Aorta (tissue), 5 donors: ENCODE data around the gene CAMSAP2. TPM values are rescaled to one million over a fixed set of nuclear protein-coding genes. Genes with fewer than 3 reads are reported as not detected.
"Not testable (repeated sequence)": the region's sequence is repeated elsewhere in the genome, so short reads cannot be mapped to it uniquely, and the experiment has no call there.

Experiments used
- ATAC-seq: fragments of 200-7000 bp; cut with Tn5 transposase; one replicate; pipeline ENCODE4 v1.9.1; 2022; ENCODE audit warnings: moderate library complexity; ENCODE audit not compliant: low FRiP score
- DNase-seq, 2 donors: peaks; one replicate each; pipeline ENCODE4 v3.0.0-alpha.2; 2020
- H3K27ac ChIP-seq, 2 donors: one replicate each; pipeline ENCODE4 v1.5.1; 2013; ENCODE audit warnings: low read length in 2 of 2, mild to moderate bottlenecking in 2 of 2, moderate library complexity in 2 of 2, control low read depth in 1 of 2, inconsistent platforms in 1 of 2, low read depth in 1 of 2
- H3K27me3 ChIP-seq, 2 donors: one replicate each; pipeline ENCODE4 v1.6.1; 2013; ENCODE audit warnings: control low read depth in 1 of 2, low read length in 1 of 2, mild to moderate bottlenecking in 1 of 2, moderate library complexity in 1 of 2; ENCODE audit not compliant: insufficient read depth in 2 of 2, control insufficient read depth in 1 of 2
- H3K36me3 ChIP-seq, 2 donors: one replicate each; pipeline ENCODE4 v1.6.1; 2013; ENCODE audit warnings: control low read depth in 1 of 2, low read length in 1 of 2, mild to moderate bottlenecking in 1 of 2; ENCODE audit not compliant: insufficient read depth in 2 of 2, control insufficient read depth in 1 of 2
- H3K4me1 ChIP-seq, 2 donors: one replicate each; pipeline ENCODE4 v1.6.1; 2013; ENCODE audit warnings: low read length in 2 of 2, control low read depth in 1 of 2, mild to moderate bottlenecking in 1 of 2, moderate library complexity in 1 of 2; ENCODE audit not compliant: insufficient read depth in 2 of 2, control insufficient read depth in 1 of 2
- H3K4me3 ChIP-seq, 2 donors: one replicate each; pipeline ENCODE4 v1.5.1; 2013; ENCODE audit warnings: low read length in 2 of 2, control low read depth in 1 of 2, mild to moderate bottlenecking in 1 of 2
- H3K9me3 ChIP-seq: one replicate; pipeline ENCODE4 v1.6.1; 2013; ENCODE audit warnings: mild to moderate bottlenecking, low read length; ENCODE audit not compliant: control insufficient read depth
- WGBS, 2 donors: extraction: QIAGEN DNeasy Blood & Tissue Kit; methylation state at CpG; one replicate each; pipeline ENCODE4 v1.1.7; 2013; 5-methylcytosine and 5-hydroxymethylcytosine counted together
- intact Hi-C, 2 donors: fragments of 100-400 bp; cut with DNase I; formaldehyde crosslinking; loops; one replicate each; pipeline versions ENCODE4 v1.14.2 to v1.15.0; 2022
- polyA plus RNA-seq, 2 donors: library from polyadenylated mRNA; stranded (reverse); fragments of 200-250 nt; gene quantifications; one replicate each; pipeline ENCODE4 v1.2.3, GENCODE V29; 2013
- total RNA-seq, 2 donors: library from RNA; stranded (reverse); fragmentation: NEBNext Ultra II Directional; extraction: Animal tissue kit (Norgen Biotek cat#: 25700); gene quantifications; one replicate each; pipeline ENCODE4 v1.2.1, GENCODE V29; 2021
- donor health status: healthy with polysubstance abuse.
- donor health status: Bipolar disorder and iron deficiency.
- donor health status: DM: no; HTN: no; CAD: no.
- donor health status: DM: no; HTN: no; CAD: no.
- donor health status: DM: yes; HTN: yes; CAD: no.

The CAMSAP2 gene
- total and polyA plus RNA-seq, 4 donors: 10.1 to 51.9 (median 31.9) TPM

DNA sequence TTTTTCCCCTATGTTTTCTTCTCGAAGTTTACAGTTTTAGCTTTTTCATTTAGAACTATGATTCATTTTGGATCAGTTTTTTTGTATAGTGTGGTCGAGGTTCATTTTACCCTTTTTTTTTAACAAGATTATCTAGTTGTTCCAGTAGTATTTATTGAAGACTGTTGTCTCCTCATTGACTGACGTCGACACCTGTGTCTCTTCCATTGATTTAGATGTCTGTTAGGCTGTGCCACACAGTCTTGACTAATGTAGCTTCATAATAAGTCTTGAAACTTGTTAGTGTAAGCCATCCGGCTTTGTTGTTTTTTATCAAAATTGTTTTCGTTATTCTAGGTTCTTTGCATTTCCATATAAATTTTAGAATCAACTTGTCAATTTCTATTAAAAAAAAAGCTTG lies 45.2 kb downstream of the CAMSAP2 start:
- no peaks in the 10 kb centered on the region for H3K9me3 ChIP-seq
- peaks cover 0 to 5% of the 10 kb centered on the region in 2 donors for H3K4me1 ChIP-seq
- WGBS, 2 donors: 92% methylated on average over 6 of the region's 6 CpGs
- intact Hi-C loops: loop anchor here in 1 of 2 donors (5.0 kb wide), 1 partner anchor 42 kb away; no protein-coding TSS in a partner anchor
- ATAC-seq: no peak
- DNase-seq: no peak
- no peak overlapping the region for H3K27ac ChIP-seq
- H3K36me3 ChIP-seq: no peaks in the 10 kb centered on the region
- no peak overlapping the region for H3K4me3 ChIP-seq
- no peaks in the 10 kb centered on the region for H3K27me3 ChIP-seq

DNA sequence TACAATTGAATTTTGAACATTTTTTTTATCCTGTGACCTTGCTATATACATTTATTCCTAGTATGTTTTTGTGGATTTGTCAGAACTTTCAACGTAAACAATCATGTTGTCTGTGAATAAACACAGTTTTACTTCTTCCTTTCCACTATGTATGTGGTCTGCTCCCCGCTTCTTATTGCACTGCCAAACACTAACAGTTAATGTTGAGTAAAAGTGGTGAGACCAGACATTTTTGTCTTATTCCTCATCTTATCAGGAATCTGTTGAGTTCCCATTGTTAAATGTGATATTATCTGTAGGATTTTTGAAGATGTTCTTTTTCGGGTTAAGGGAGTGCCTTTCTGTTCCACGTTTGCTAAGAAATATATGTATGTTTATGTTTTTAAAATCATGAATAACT lies 45.9 kb downstream of the CAMSAP2 start:
- intact Hi-C loops: loop anchor here in 1 of 2 donors (5.0 kb wide), 1 partner anchor 42 kb away; no protein-coding TSS in a partner anchor

DNA sequence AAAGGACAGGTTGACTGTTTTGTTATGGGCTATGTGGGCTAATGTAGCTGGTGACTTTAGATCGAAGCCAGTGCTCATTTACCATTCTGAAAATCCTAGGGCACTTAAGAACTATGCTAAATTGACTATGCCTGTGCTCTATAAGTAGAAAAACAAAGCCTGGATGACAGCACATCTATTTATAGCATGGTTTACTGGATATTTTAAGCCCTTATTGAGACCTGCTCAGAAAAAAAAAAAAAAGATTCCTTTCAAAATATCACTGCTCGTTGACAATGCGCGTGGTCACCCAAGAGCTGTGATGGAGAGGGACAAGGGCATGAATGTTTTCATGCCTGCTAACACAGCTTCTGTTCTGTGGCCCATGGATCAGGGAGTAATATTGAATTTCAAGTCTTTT lies 48.1 kb downstream of the CAMSAP2 start:
- 91 to 93% methylated on average over 4 of the region's 4 CpGs for WGBS, 2 donors
- Histone ChIP-seq H3K4me1 (no peaks in the 10 kb centered on the region), H3K27me3 (no peaks in the 10 kb centered on the region), H3K4me3 (no peak overlapping the region), H3K36me3 (no peaks in the 10 kb centered on the region), H3K27ac (no peak overlapping the region), H3K9me3 (no peaks in the 10 kb centered on the region)
- DNase-seq (no peak), ATAC-seq (no peak)
- intact Hi-C loops: no loop called here

More for the DNA sequence above, 45.9 kb downstream of the CAMSAP2 start:
- ATAC-seq (no peak), DNase-seq (no peak)
- no peaks in the 10 kb centered on the region for H3K36me3 ChIP-seq
- H3K27ac ChIP-seq: no peak overlapping the region
- H3K4me3 ChIP-seq: no peak overlapping the region
- no peaks in the 10 kb centered on the region for H3K27me3 ChIP-seq
- H3K4me1 ChIP-seq: no peaks in the 10 kb centered on the region
- no peaks in the 10 kb centered on the region for H3K9me3 ChIP-seq
- 93 to 94% methylated on average over 4 of the region's 4 CpGs for WGBS, 2 donors

DNA sequence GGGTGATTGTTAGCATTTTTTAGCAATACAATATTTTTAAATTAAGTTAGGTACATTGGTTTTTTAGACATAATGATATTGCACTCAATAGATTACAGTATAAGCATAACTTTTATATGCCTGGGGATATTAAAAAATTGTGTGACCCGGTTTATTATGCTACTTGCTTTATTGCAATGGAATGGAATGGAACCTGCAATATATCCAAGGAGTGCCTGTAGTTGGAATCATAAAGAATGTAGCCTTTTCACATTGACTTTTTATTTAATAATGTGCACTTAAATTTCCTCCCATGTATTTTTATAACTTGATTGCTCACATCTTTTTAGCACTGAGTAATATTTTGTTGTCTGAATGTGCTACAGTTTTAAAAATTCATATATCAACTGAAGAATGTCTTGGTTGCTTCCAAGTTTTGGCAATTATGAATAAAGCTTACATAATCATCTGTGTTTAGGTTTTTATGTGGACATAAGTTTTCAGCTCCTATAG lies 49.2 kb downstream of the CAMSAP2 start:
- ATAC-seq: no peak
- whole genome bisulfite sequencing, 2 donors: 76 to 87% methylated on average over 1 of the region's 1 CpG
- no peaks in the 10 kb centered on the region for H3K4me1 ChIP-seq
- DNase-seq: no peak
- intact Hi-C loops: no loop called here
- no peak overlapping the region for H3K4me3 ChIP-seq
- no peaks in the 10 kb centered on the region for H3K27me3 ChIP-seq
- no peak overlapping the region for H3K27ac ChIP-seq
- H3K36me3 ChIP-seq: no peaks in the 10 kb centered on the region
- H3K9me3 ChIP-seq: no peaks in the 10 kb centered on the region

DNA sequence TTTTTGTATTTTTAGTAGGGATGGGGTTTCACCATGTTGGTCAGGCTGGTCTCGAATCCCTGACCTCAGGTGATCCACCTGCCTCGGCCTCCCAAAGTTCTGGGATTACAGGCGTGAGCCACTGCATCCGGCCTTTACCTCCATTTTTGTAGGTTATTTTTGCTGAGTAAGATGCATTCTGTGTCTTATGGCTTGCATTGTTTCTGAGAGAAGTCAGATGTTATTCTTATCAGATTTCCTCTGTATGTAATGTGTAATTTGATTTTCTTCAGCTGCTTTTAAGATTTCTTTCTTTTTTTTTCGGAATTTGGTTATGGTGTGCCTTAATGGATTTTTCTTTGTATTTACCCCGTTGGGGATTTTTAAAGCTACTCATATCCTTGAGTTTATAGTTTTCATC lies 52.3 kb downstream of the CAMSAP2 start:
- DNase-seq, H3K4me3 ChIP-seq, H3K36me3 ChIP-seq, H3K27me3 ChIP-seq, ATAC-seq, H3K4me1 ChIP-seq, intact Hi-C loops, H3K9me3 ChIP-seq, H3K27ac ChIP-seq: not testable (repeated sequence)
- 93 to 95% methylated on average over 6 of the region's 6 CpGs for WGBS, 2 donors

DNA sequence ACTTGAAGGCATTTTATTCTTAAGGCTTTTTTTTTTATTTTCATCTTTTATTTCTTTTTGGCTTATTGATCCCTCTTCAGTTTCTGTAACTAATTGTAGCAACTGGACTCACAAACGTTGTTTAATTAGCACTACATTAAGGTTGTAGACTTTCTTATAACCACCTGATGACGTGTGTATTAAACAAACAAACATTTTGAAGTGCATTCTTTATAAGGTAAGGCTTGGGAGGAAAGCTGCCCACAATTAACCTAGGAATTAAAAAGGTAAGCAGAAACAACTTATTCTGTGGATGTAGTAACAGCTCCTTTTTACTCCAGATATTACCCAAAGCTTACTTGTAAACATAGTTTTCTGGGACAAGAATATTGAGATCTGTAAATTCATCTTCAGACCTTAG lies 55.0 kb downstream of the CAMSAP2 start:
- ATAC-seq: no peak
- DNase-seq: no peak
- H3K4me1 ChIP-seq: peaks cover 4% of the 10 kb centered on the region in 2 donors
- H3K36me3 ChIP-seq: no peaks in the 10 kb centered on the region
- 81 to 82% methylated on average over 2 of the region's 2 CpGs for whole genome bisulfite sequencing, 2 donors
- no peak overlapping the region for H3K4me3 ChIP-seq
- intact Hi-C loops: no loop called here
- H3K27ac ChIP-seq: no peak overlapping the region
- H3K27me3 ChIP-seq: no peaks in the 10 kb centered on the region
- H3K9me3 ChIP-seq: no peaks in the 10 kb centered on the region

DNA sequence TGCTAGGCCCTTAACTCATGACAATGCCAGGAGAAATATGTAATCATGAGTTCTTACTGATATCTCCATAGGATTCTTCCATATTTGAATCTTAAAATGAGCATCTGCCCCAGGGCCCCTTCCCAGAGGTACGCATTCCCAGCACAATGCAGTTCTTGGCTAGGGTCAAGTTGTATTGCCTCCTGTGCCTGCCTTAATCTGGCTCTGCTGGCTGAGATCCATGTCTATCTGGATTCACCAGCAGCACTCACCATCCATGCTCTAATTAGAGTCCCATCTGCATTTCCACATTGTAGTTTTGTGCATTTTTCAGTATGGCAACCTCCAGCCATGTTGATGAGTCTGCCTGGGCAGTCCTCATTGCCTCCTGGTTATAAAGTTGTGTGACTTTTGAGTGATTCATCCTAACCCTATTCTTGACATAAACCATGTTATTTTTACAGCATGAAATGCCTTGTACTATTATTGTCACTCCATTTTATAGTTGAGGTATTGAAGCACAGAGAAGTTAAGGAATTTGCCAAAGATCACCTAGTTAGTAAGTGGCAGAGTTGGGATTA lies 55.9 kb downstream of the CAMSAP2 start:
- Histone ChIP-seq H3K4me3 (no peak overlapping the region), H3K9me3 (no peaks in the 10 kb centered on the region), H3K27ac (no peak overlapping the region), H3K27me3 (no peaks in the 10 kb centered on the region), H3K36me3 (no peaks in the 10 kb centered on the region), H3K4me1 (peaks cover 4% of the 10 kb centered on the region in 2 donors)
- intact Hi-C loops: no loop called here
- WGBS, 2 donors: 89 to 95% methylated on average over 1 of the region's 1 CpG
- no peak for ATAC-seq
- no peak for DNase-seq

DNA sequence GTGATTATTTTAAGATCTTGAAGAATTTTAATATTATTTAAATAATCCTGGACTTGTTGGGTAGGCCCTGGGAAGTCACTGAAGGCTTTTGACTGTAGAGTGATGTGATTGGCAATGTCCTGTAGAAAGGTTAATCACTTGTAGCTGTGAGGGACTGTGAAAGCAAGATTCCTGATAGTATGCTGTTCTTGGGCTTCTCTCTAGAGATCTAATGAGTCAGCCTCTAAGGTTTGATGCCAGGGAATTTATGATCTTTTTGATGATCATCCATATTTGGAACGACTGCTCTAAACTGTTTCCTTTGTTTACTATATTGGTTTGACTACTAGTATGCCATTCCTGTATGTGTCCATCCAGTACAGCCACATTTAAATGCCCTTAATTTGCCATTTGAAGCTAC lies 56.5 kb downstream of the CAMSAP2 start:
- Histone ChIP-seq H3K36me3 (no peaks in the 10 kb centered on the region), H3K27me3 (no peaks in the 10 kb centered on the region), H3K9me3 (no peaks in the 10 kb centered on the region), H3K4me3 (no peak overlapping the region), H3K4me1 (peaks cover 4% of the 10 kb centered on the region in 2 donors), H3K27ac (no peak overlapping the region)
- DNase-seq (no peak), ATAC-seq (no peak)
- 7 to 10% methylated on average over 1 of the region's 1 CpG for WGBS, 2 donors
- intact Hi-C loops: no loop called here

DNA sequence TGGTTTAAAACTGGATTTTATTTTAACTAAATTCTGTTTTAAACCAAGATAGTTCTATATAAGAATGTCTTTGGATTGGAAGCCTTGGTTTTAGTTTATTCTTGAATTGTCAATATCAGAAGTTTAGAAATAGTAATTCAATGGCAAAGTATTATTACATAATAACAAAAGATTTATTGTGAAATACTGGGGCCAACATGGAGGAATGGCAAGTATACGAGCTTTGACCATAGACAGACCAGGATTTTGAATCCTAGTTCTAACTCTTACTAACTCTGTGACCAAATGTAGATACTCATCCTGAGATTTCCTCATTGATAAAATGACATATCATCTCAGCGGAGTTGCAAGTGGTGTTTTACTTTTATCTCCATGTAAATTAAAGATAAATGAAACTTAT lies 63.3 kb downstream of the CAMSAP2 start:
- ATAC-seq (no peak), DNase-seq (no peak)
- Histone ChIP-seq H3K27ac (no peak overlapping the region), H3K27me3 (no peaks in the 10 kb centered on the region), H3K9me3 (no peaks in the 10 kb centered on the region), H3K36me3 (no peaks in the 10 kb centered on the region), H3K4me1 (no peaks in the 10 kb centered on the region), H3K4me3 (no peak overlapping the region)
- intact Hi-C loops: loop anchor here (2.0 to 5.0 kb wide), 2 partner anchors 135 to 181 kb away; partner anchors contain the start of genes DDX59 (in 2 of the 2) and KIF14 (in 1 of the 2)
- 82 to 83% methylated on average over 2 of the region's 2 CpGs for WGBS, 2 donors
